Renal cortex interstitium (tissue), 11 donors: ENCODE results near the gene ATG10. TPM values are rescaled to one million over a fixed set of nuclear protein-coding genes. Genes with fewer than 3 reads are reported as not detected.
A peak's percentile ranks its signal among the peaks of the same experiment; 100 is the strongest.

Experiments
- DNase-seq, 11 donors: peaks; one replicate each; pipeline ENCODE4 v3.0.0-alpha.2; 2013; ENCODE audit warnings: low read depth in 9 of 11, low spot score in 4 of 11; ENCODE audit errors: extremely low read depth in 1 of 11
- polyA plus RNA-seq, 3 donors: library from polyadenylated mRNA; unstranded; fragments of 120-200 nt; gene quantifications; one replicate each; pipeline ENCODE4 v1.2.1, GENCODE V29; 2013; ENCODE audit not compliant: insufficient read length in 3 of 3

Gene ATG10
- polyA plus RNA-seq, 3 donors, result 11.2 to 15.4 (median 11.3) TPM

GRCh38 chr5:82277987-82278710 is 306.3 kb downstream of the ATG10 start, which contains the start of gene RPS23:
Gene RPS23, minus strand, starts transcription at chr5:82278354. Its CDS starts 31 bp downstream, at chr5:82278323.
- peak; percentile 81 to 95 (median 91) for DNase-seq

GRCh38 chr5:82278711-82279370 is 307.0 kb downstream of the ATG10 start:
- DNase-seq, result no peak

GRCh38 chr5:82283893-82284292 is 312.1 kb downstream of the ATG10 start:
- DNase-seq, result no peak

GRCh38 chr5:82285206-82285605 is 313.4 kb downstream of the ATG10 start:
- DNase-seq, result no peak

GRCh38 chr5:82287625-82288024 is 315.8 kb downstream of the ATG10 start:
- no peak for DNase-seq

GRCh38 chr5:82290005-82290404 is 318.2 kb downstream of the ATG10 start:
- DNase-seq, result no peak

GRCh38 chr5:82290908-82291307 is 319.1 kb downstream of the ATG10 start:
- no peak for DNase-seq

GRCh38 chr5:82291420-82291819 is 319.6 kb downstream of the ATG10 start:
- no peak for DNase-seq

- no peak for DNase-seq
These were observed 323.3 kb downstream of the ATG10 start for GRCh38 chr5:82295144-82295543.

GRCh38 chr5:82295959-82296531 is 324.2 kb downstream of the ATG10 start:
- no peak for DNase-seq

- DNase-seq, result no peak
These were observed 325.1 kb downstream of the ATG10 start for GRCh38 chr5:82296929-82297328.

GRCh38 chr5:82297711-82298110 is 325.9 kb downstream of the ATG10 start:
- no peak for DNase-seq

GRCh38 chr5:82298668-82299067 is 326.8 kb downstream of the ATG10 start:
- no peak for DNase-seq

- DNase-seq, result no peak
These were observed 329.4 kb downstream of the ATG10 start for GRCh38 chr5:82301190-82301589.

Other genes starting within 250 kb of the ATG10 start
- gene SSBP2, start 220.9 kb upstream of the ATG10 start, polyA plus RNA-seq, result 10 to 100 TPM; 82.7 to 94.9 (median 84.4) TPM